Kidney glomerular epithelial cell (primary cell): Measurements from ENCODE around the gene MAP4.

Experiments
- DNase-seq: peaks from one replicate; lab custom pipeline; 2025; lab: John Stamatoyannopoulos, UW

MAP4 gene

GRCh38 chr3:47964740-47965139, 51.5 kb downstream of the MAP4 start:
- DNase-seq, result no peak

DNA sequence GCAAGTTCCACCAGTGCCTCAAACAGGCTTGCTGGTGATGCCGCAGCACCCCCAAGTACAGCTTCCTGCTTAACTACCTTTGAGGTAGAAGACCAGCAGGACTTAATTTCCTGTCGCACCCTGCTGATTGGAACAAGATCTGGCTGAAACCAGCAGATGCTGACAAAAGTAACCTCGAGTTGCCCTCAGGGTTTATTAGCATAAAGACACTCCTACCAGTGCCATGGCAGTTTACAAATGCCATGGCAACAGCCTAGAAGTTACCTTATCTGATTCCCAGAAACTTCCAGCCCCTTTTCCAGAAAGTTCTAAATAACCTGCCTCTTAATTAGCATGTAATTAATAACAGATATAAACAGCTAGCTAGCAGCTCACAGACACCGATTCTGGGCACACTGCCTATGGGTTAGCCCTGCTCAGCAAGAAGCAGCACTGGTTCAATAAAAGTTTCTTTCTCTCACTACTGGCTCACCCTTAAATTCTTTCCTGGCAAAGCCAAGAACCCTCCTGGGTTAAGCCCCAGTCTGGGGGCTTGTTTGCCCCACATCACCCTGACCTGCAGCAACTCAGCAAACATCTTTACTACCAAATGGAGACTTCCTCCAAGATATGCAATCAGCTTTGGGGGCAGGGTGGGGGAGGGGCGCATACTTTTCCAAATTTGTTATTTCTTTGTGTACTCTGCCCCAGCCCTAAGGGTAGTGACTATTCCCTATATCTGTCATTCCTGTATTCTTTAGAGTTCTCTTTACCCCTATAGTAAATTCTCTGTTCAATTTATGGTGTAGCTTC, 54.2 kb downstream of the MAP4 start:
- no peak for DNase-seq

- DNase-seq, result no peak
These were observed 55.2 kb downstream of the MAP4 start for GRCh38 chr3:47961036-47961435.

DNA sequence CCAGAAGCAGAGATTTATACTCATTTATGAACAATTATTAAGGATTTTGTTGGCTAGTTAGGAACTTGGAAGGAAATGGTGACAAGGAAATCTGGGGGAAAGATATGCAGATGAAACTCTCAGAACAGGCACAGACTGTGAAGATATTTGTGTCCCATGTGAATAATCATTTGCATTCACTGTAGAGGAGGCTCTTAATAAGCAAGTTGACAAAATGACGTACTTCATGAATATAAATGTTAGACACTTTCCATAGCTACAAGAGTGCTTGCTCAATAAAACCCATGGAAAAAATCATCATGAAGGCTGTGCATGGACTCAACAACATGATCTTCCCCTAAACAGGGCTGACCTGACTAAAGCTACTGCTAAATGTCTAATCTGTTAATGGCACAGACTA, 59.7 kb downstream of the MAP4 start:
- DNase-seq, result no peak

DNA sequence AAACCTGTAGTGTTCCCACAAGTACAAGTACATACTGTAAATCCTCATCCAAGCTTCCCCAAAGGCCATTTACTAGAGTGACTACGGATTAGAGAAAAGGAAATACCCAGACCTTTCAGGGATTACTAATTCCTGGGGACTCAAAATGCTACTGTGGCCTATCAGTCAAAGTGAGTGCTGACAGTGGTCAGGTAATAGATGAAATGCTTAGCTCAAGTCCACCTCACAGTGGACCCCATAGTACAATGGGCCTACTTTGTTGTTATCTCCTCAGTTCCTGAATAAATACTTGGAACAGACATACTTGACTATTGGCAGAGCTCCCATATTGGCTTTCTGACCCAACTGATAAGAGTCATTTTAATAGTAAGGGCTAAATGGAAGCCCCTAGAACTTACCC, 61.6 kb downstream of the MAP4 start:
- no peak for DNase-seq

DNA sequence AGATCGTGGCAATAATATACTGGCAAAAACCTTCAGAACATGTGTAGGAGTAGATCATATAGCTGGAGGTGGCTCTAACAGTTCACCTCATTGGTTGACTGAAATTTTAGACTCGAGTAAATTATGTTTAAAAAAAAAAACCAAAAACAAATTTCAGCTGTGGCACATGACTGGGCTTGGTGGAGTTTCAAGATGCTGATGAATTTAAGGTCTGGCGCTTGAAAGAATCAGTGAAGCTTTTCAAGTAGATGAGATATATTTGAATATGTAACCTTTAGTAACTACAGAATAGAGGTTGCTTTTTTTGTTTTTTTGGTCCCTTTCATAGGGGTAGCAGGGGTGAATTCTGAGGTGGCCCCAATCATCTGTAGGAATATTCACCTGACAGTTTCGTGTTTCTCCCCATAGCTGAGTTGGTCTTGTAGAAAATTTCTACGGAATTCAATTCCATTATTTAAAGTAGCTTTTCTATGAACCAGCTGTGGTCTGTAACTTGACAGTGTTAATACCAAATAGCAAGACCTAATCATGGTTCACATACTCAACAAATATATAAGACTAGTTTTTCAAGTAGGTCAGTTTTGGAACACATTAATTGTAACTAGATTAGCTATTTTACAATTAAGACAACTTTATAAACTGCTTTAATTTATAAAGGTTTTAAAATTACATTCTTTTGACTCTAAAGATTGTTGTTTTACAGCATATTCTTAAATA, 65.6 kb downstream of the MAP4 start:
- DNase-seq, result no peak

DNA sequence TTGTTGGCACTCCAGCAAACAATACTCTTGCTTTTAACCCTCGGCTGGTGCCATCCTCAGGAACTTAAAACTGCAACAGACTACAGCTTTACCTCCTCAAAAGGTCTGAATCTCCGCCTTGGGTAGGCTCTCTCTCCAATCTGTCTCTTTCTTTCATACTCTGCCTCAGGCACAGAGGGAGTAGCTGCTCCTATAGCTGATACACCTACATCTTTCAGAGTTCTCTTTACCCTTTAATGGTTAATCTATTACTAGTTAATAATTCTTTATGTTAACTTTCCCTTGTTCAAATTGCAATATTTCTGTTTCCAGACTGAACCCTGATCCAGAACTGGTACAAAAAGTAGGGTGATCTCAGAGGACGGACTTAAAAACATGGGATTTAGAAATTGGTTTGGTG, 66.2 kb downstream of the MAP4 start:
- DNase-seq, result no peak

DNA sequence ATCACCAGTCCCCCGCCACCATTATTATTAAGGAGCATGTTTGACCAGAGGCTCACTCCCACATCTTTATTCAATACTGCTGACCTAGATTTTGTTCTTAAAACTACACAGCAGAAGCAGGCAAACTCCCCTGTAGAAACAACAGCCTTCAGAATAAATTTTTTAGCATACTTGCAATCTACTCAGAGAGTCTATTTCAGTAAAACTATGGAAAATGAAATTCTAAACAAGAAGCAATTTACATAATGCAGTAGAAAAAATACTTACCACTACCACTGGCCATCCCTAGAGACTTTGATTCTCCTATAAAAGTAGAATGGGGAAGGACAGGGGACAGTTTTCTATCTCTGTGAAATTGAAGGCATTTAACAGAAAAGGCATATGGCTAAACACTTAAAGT, 76.0 kb downstream of the MAP4 start:
- DNase-seq, result no peak

DNA sequence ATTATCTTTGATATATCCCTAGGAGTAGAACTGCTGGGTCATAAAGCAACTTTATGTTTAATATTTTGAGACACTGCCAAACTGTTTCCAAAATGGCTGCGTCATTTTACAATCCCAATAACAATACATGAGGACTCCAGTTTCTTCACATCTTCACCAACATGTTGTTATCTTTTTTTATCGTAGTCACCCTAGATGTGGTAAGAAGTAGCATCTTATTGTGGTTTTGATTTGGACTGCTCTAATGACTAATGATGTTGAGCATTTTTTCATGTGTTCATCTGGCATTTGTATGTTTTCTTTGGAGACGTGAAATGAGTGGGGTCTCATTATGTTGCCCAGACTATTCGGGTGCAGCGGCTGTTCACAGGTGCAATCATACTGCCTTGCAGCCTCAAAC, 83.8 kb downstream of the MAP4 start:
- DNase-seq, result no peak

GRCh38 chr3:47930979-47931378, 85.2 kb downstream of the MAP4 start:
- no peak for DNase-seq

- no peak for DNase-seq
These were observed 99.5 kb downstream of the MAP4 start for GRCh38 chr3:47916696-47917095.

DNA sequence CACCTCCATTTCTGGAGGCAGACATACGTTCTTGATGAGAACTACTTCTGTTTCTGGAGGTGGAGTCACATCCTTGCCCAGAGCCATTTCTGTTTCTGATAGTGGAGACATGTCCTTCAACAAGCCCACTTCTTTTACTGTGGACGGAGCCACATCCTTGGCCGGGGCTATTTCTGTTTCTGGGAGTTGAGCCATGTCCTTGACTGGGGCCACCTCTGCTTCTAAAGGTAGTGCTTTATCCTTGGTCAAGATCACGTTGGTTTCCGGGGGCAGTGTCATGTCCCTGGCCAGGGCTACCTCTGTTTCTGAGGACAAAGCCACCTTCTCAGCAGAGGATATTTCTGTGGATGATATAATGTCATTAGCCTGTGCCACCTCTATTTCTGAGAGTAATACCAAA, 100.0 kb downstream of the MAP4 start:
- DNase-seq, result no peak

GRCh38 chr3:47912006-47912504, 104.2 kb downstream of the MAP4 start:
- DNase-seq, result no peak

DNA sequence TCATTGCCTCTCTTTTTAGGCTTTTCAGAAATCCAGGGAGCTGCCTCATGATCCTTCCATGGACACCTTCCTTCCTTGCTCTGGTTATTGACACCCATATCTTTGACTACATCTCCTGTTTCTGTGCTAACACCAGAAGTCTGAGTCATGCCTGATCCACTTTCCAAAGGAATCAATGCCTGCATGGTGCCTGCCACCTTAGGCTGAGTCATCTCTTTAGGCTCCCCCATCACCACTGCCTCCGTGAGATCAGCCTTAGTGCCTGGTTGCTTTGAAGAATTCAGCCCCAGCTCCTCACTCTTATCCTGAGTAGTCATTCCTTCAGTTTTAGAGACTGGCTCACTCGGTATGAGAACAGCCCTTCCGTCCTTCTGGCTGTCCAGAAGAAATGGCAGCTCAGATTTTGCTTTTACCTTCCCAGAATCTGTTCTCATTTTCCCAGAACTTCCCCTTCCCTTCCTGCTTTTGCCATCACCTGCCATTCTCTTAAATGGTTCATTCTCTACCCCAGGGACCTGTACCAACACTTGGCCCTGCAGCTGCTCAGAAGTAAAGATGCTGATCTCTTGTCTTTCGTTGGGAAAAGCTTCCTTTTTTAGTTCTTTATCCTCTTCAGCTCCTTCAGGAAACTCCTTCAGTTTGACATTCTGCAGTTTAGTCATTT, 105.3 kb downstream of the MAP4 start:
- DNase-seq, result peak; percentile 81

GRCh38 chr3:47910233-47910632, 106.0 kb downstream of the MAP4 start:
- no peak for DNase-seq

GRCh38 chr3:47909607-47910006, 106.6 kb downstream of the MAP4 start:
- no peak for DNase-seq

DNA sequence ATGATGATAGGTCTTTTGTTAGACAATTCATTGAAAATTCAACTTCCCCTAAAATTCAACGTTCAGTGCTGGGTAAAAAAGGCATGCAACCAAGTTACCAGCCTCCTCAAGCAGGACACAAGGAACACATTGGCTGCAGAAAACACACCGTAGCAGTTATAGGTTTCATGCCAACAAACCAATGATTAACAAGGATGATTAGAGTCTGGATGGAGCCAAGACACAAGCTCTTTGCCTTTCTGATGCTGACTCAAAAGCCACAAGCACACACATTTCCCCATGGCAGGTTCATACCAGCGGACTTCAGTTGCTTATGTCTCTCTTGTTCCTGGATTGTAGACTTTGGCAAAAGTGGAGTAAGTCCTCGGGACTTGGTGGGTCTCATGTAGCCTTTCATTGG, 107.5 kb downstream of the MAP4 start:
- no peak for DNase-seq

DNA sequence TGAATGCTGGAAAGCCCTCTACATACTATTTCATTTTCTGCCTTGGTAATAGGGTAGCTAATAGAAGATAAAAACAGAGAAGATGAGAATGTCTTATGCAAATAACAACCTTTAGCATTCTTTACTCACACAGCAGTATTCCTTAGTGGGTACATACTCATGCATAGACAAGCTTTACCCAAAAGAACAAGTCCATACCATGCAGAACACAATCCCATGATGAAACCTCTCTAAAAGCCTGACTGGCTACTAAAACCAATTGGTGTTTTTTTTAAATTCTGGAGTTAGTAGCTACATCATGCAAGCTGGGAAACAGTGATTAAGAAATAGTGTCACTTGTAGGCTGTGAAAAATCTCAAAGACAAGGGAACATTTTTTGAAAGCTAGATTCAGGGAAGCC, 108.4 kb downstream of the MAP4 start:
- DNase-seq, result no peak

GRCh38 chr3:47902746-47903145, 113.5 kb downstream of the MAP4 start:
- DNase-seq, result no peak

- DNase-seq, result no peak
These were observed 114.9 kb downstream of the MAP4 start for GRCh38 chr3:47901280-47901833.

DNA sequence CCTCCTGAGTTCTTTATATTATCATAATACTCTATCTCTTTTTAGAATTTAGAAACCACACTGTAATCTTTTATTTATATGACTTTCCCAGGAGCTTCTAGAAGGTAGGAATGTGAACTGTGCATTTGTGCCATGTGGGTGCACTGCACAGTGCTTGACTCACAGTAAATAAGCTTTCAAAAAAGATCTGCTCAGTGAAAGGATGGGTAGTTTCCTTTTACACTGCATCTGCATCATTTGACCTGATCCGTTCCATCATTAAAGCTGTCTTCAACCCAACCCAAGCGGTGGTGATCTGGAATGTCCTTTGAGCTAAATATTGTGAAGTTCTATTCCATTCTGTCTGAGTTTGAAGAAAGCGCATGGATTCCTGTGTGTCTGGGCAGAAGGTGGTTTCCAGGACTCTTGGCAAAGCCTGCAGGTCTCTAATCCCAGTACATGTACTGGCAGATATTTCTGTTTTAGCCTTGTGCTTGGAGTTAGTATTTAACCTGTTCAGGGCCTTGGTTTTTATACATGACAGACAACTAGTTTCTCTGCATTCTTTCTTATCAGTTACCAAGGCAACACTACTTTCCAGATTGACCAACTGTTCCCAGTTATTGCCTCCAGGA, 116.6 kb downstream of the MAP4 start:
- no peak for DNase-seq

DNA sequence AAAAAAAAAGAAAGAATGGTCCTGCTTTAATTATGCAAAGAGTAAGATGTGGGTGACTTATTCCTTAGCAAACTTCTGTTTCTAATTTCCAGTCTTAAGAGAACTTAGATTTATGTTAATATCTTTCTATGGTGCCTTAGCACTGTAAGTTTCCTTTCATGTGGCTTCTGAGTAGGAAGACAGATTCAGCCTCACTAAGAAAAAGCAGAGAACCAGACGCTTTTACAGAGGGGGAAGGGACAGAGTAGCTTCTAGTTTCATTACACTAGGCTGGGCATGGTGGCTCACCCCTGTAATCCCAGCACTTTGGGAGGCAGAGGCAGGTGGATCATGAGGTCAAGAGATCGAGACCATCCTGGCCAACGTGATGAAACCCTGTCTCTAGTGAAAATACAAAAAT, 118.3 kb downstream of the MAP4 start:
- DNase-seq, result no peak
